ENCODE results near the gene MIA.
A peak's percentile ranks its signal among the peaks of the same experiment; 100 is the strongest.

MIA gene

DNA sequence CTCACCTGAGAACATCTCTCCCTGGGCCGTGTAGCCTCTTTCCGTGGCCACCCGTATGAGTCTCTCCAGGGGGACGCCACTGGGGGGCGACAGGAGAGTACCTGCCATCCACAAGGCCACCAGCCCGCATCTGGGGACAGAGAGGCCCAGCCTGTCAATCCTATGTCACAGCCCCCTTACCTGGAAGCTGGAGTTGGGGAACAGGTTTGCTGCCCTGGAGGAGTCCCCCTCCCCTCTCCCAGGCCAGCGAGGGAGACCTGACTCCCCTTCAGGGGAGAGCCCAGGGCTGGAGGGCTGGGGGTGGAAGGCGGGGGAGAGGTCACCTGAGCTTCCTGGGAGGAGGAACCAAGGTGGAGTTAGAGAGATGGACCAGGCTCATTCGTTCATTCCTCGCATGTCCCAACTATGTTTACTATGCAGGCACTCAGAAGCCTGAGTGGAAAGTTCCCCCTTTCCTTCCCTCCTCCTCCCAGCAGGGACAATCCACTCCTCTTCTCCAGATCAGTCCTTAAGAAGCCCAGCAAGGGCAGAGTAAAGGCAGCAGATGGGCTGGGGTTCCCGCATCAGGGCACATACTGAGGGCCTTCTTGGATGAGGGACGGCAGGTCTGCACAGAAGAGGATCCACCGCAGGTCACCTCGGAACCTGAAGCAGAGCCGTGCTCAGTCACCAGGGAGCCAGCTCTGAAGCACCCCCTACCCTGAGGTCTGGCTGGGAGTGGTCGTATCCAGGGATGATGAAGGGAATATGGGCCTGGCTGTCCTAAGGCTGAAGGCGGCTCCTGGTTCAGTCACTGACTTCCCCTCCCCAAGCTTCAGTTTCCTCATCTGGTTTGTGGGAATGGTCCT is 30.5 kb upstream of the MIA start:
- peaks cover 0 to 22% (median 3%) of the 10 kb centered on the region in 11 experiments; a peak in 8 of 22 replicates for H3K36me3 ChIP-seq
- H3K9me3 ChIP-seq (replicated peaks in 1 of 11), result no peaks in the 10 kb centered on the region
- peaks cover 15 to 34% (median 24%) of the 10 kb centered on the region in 10 experiments for H3K4me1 ChIP-seq
- H3K4me2 ChIP-seq, result no peak overlapping the region
- TF ChIP-seq Cebpa-rat (IDR thresholded peaks at IDR 0.05), result no peak
- no peak overlapping the region for H3K27ac ChIP-seq
- no peaks in the 10 kb centered on the region for H4K20me1 ChIP-seq
- no peak overlapping the region; a peak in 3 of 22 replicates for H3K9ac ChIP-seq
- no peak overlapping the region for H3K4me3 ChIP-seq
- no peaks in the 10 kb centered on the region for H3K27me3 ChIP-seq

- H3K36me3 ChIP-seq, result peaks cover 0 to 16% (median 0%) of the 10 kb centered on the region in 11 experiments; a peak in 5 of 22 replicates
- H4K20me1 ChIP-seq, result no peaks in the 10 kb centered on the region
- no peak overlapping the region; a peak in 1 of 22 replicates for H3K4me2 ChIP-seq
- TF ChIP-seq Cebpa-rat (IDR thresholded peaks at IDR 0.05), result 0 out of 22 replicates have a peak, but pooled peaks of 2 of the 11 experiments have one; percentile 10 to 27
- H3K9ac ChIP-seq, result no peak overlapping the region
- H3K27ac ChIP-seq, result no peak overlapping the region
- H3K9me3 ChIP-seq (replicated peaks in 1 of 11), result no peaks in the 10 kb centered on the region
- H3K4me3 ChIP-seq, result no peak overlapping the region
- no peaks in the 10 kb centered on the region for H3K27me3 ChIP-seq
- peaks cover 19 to 37% (median 26%) of the 10 kb centered on the region in 10 experiments for H3K4me1 ChIP-seq
Measured at GRCh38 chr19:40745402-40745780, 29.9 kb upstream of the MIA start.

DNA sequence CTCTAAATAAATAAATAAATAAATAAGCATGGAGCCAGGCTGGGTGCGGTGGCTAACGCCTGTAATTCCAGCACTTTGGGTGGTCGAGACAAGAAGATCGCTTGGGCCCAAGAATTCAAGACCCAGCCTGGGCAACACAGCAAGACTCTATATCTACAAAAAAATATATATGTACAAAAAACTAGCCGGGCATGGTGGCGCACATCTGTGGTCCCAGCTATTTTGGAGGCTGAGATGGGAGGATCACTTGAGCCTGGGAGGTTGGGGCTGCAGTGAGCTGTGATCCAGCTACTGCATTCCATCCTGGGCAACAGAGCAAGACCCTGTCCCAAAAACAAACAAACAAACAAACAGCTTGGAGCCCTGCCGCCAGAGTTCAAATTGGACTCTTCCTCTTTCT is 27.8 kb upstream of the MIA start:
- H3K4me2 ChIP-seq, result peak overlapping the region in 3 of 11 experiments; percentile 93 to 96 (median 95); a peak in 2 of 22 replicates

GRCh38 chr19:40750058-40750873 is 25.1 kb upstream of the MIA start, which contains the start of gene ACTMAP:
ACTMAP (minus strand) TSS chr19:40750477; CDS start chr19:40749803, 674 bp downstream.
- no peak for TF ChIP-seq Cebpa-rat (IDR thresholded peaks at IDR 0.05)
- Histone ChIP-seq H3K9ac (peak within 1 kb of the TSS; percentile 89 to 98 (median 96)), H3K27me3 (no peaks in the 10 kb centered on the region), H3K4me1 (peaks cover 49 to 62% (median 56%) of the 10 kb centered on the region in 10 experiments), H4K20me1 (peaks cover 14 to 37% (median 29%) of the 10 kb centered on the region in 11 experiments; a peak in 21 of 22 replicates), H3K36me3 (peaks cover 2 to 32% (median 27%) of the 10 kb centered on the region in 11 experiments; a peak in 20 of 22 replicates), H3K4me2 (peak within 1 kb of the TSS; percentile 91 to 98 (median 94)), H3K27ac (peak within 1 kb of the TSS; percentile 90 to 98 (median 97)), H3K4me3 (peak within 1 kb of the TSS; percentile 65 to 87 (median 80)), H3K9me3 (replicated peaks in 1 of 11) (no peaks in the 10 kb centered on the region)

More for the DNA sequence above, 27.8 kb upstream of the MIA start:
- Histone ChIP-seq H3K27ac (no peak overlapping the region; a peak in 1 of 22 replicates), H3K9ac (no peak overlapping the region), H3K36me3 (peaks cover 0 to 13% (median 4%) of the 10 kb centered on the region in 11 experiments; a peak in 6 of 22 replicates), H3K4me1 (peaks cover 23 to 41% (median 31%) of the 10 kb centered on the region in 10 experiments), H3K27me3 (no peaks in the 10 kb centered on the region), H3K4me3 (no peak overlapping the region), H4K20me1 (peaks cover 0 to 9% (median 3%) of the 10 kb centered on the region in 11 experiments; a peak in 10 of 22 replicates), H3K9me3 (replicated peaks in 1 of 11) (no peaks in the 10 kb centered on the region)
- TF ChIP-seq Cebpa-rat (IDR thresholded peaks at IDR 0.05), result no peak

DNA sequence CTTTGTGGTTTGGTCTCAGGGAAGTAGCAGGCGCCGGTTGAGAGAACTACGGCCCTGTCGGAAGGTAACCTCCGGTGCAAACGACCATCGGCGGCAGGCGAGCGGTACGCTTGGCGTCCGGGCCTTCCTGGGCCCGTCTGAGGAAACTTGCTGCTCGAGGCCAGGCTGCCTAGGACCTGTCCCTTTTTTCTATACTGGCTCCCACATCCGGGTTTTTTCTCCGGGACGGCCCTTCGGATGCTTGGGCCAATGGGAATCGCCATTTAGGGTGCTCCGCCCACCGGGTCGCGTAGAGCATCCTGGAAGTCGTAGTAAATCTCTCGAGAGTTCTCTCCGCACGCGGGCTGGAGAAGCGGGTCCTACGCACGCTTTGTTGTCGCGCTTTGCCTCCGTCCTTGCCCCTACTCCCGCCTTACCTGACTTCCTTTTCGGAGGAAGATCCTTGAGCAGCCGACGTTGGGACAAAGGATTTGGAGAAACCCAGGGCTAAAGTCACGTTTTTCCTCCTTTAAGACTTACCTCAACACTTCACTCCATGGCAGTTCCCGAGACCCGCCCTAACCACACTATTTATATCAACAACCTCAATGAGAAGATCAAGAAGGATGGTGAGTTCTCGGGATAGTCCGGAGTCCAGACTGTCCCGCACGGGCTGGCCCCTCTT is 24.3 kb upstream of the MIA start, which contains the start of gene SNRPA:
Gene SNRPA, plus strand, starts transcription at position 330 of the 664 bp plus-strand sequence. Its CDS starts 206 bp downstream, at position 536.
- Histone ChIP-seq H3K27me3 (no peaks in the 10 kb centered on the region), H3K27ac (peak within 1 kb of the TSS; percentile 90 to 98 (median 97)), H3K36me3 (peaks cover 9 to 39% (median 35%) of the 10 kb centered on the region in 11 experiments; a peak in 21 of 22 replicates), H3K4me2 (peak within 1 kb of the TSS; percentile 91 to 98 (median 94)), H3K9ac (peak within 1 kb of the TSS; percentile 89 to 98 (median 96)), H4K20me1 (peaks cover 21 to 44% (median 36%) of the 10 kb centered on the region in 11 experiments; a peak in 21 of 22 replicates), H3K4me1 (peaks cover 56 to 69% (median 62%) of the 10 kb centered on the region in 10 experiments), H3K4me3 (peak within 1 kb of the TSS; percentile 65 to 87 (median 80)), H3K9me3 (replicated peaks in 1 of 11) (no peaks in the 10 kb centered on the region)
- TF ChIP-seq Cebpa-rat (IDR thresholded peaks at IDR 0.05), result no peak

GRCh38 chr19:40752257-40752781 is 23.0 kb upstream of the MIA start:
- TF ChIP-seq Cebpa-rat (IDR thresholded peaks at IDR 0.05), result no peak
- peak overlapping the region; percentile 90 to 98 (median 97) for H3K27ac ChIP-seq
- peak overlapping the region; percentile 65 to 87 (median 80) for H3K4me3 ChIP-seq
- H3K9ac ChIP-seq, result peak overlapping the region; percentile 89 to 98 (median 96)
- H3K4me2 ChIP-seq, result peak overlapping the region; percentile 76 to 94 (median 89)
- peaks cover 22 to 53% (median 47%) of the 10 kb centered on the region in 11 experiments for H3K36me3 ChIP-seq
- H4K20me1 ChIP-seq, result peaks cover 34 to 57% (median 50%) of the 10 kb centered on the region in 11 experiments; a peak in 21 of 22 replicates
- H3K9me3 ChIP-seq (replicated peaks in 1 of 11), result no peaks in the 10 kb centered on the region
- peaks cover 66 to 82% (median 72%) of the 10 kb centered on the region in 10 experiments for H3K4me1 ChIP-seq
- no peaks in the 10 kb centered on the region for H3K27me3 ChIP-seq

GRCh38 chr19:40754611-40755247 is 20.6 kb upstream of the MIA start:
- peak overlapping the region; percentile 54 to 94 (median 87) for H3K4me2 ChIP-seq
- peak overlapping the region; percentile 41 to 67 (median 58) for H3K9ac ChIP-seq
- peaks cover 53 to 81% (median 74%) of the 10 kb centered on the region in 11 experiments; a peak in 21 of 22 replicates for H4K20me1 ChIP-seq
- no peaks in the 10 kb centered on the region for H3K27me3 ChIP-seq
- H3K4me3 ChIP-seq, result peak overlapping the region in 9 of 10 experiments; percentile 14 to 87 (median 44); a peak in 15 of 20 replicates
- peak overlapping the region; percentile 3 to 58 (median 41); a peak in 16 of 22 replicates for H3K27ac ChIP-seq
- no peaks in the 10 kb centered on the region for H3K9me3 ChIP-seq (replicated peaks in 1 of 11)
- H3K36me3 ChIP-seq, result peaks cover 44 to 77% (median 71%) of the 10 kb centered on the region in 11 experiments
- H3K4me1 ChIP-seq, result peaks cover 51 to 60% (median 55%) of the 10 kb centered on the region in 10 experiments
- TF ChIP-seq Cebpa-rat (IDR thresholded peaks at IDR 0.05), result peak in 1 of 11 experiments; percentile 44; a peak in 1 of 22 replicates
